Measurements from ENCODE around the gene HJV.

DNA sequence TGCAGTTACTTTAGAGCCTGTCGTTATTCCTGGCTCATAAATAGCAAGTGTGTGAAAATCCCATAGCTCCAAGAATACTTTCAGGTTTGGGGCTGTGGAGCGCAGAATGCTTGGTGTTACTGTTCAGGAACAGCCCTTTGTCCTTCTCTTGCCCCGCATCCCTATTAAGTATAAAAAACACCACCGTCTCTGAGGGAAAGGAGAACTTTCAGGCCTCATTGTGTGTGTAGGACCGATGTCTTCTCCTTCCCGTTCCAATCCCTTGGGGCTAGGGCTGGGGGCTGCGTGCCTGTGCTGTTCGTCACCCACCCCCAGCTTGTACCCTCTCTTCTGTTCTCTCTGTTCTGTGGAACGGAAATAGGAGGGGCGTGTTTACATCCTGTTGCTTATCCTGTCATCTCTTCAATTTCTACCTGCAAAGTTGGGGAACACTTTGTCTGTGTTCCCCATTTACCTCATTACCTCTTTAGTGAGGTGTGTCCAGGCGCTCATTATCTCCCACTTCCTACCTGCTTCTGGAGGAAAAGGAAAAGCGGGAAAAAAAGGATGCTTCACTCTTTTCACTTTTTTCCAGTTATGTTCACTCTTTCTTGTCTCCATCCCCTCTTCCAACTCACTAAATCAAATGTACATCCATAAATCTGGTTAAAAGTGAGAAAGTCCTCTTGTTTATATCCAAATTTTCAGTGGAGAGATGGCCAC, 24.4 kb downstream of the HJV start:
- TF ChIP-seq CTCF (conservative IDR thresholded peaks at IDR 0.05 in 1 of 2, IDR thresholded peaks at IDR 0.05 in 1 of 2; ENCODE audit: extremely low read depth in 1 of 2, insufficient read depth in 1 of 2, low read depth in 1 of 2, low read length in 2 of 2) (no peak), EZH2 (IDR thresholded peaks at IDR 0.05; ENCODE audit: borderline replicate concordance, low read length) (no peak)
